Neural progenitor cell (in vitro differentiated cells): ENCODE measurements around the gene AGO3.

Experiments
- CTCF ChIP-seq: fragments of 200-600 bp; sonication (generic); IDR thresholded peaks from 2 replicates; pipeline ENCODE4 v1.5.1; 2017; ENCODE audit warnings: antibody characterized with exemption, mild to moderate bottlenecking
- EZH2 ChIP-seq: fragments of 200-600 bp; sonication (generic); IDR thresholded peaks from 2 replicates; pipeline ENCODE4 v1.6.1; 2017; ENCODE audit warnings: antibody characterized with exemption, mild to moderate bottlenecking, moderate library complexity
- EZH2phosphoT487 ChIP-seq: fragments of 200-600 bp; sonication (generic); IDR thresholded peaks from 2 replicates; pipeline ENCODE4 v1.6.1; 2017; ENCODE audit warnings: antibody characterized with exemption

- TF ChIP-seq EZH2phosphoT487 (no peak), CTCF (no peak), EZH2 (no peak)
Observed at GRCh38 chr1:35980090-35980489, 49.2 kb downstream of the AGO3 start.
